Liver (tissue), 9 donors: ENCODE results near the gene ENOX2. TPM values are rescaled to one million over a fixed set of nuclear protein-coding genes. Genes with fewer than 3 reads are reported as not detected.
"Not testable (repeated sequence)": the region's sequence is repeated elsewhere in the genome, so short reads cannot be mapped to it uniquely, and the experiment has no call there.

Experiments used
- DNase-seq: peaks from one replicate; pipeline ENCODE4 v3.0.0-alpha.2; 2017; ENCODE audit warnings: low spot score
- H3K27ac ChIP-seq, 2 donors: one replicate each; pipeline ENCODE4 v1.7.0; 2013; ENCODE audit warnings: inconsistent platforms in 2 of 2, low read length in 2 of 2, control low read depth in 1 of 2, low read depth in 1 of 2, mild to moderate bottlenecking in 1 of 2
- H3K27me3 ChIP-seq, 4 donors: one replicate each; pipeline versions ENCODE4 v1.6.1 to v1.7.0; 2013; ENCODE audit warnings: low read length in 3 of 4, inconsistent platforms in 1 of 4, mild to moderate bottlenecking in 1 of 4, moderate library complexity in 1 of 4; ENCODE audit not compliant: control insufficient read depth in 4 of 4, insufficient read depth in 4 of 4
- H3K36me3 ChIP-seq, 4 donors: one replicate each; pipeline versions ENCODE4 v1.6.1 to v1.7.0; 2013; ENCODE audit warnings: low read length in 3 of 4, mild to moderate bottlenecking in 3 of 4, low read depth in 1 of 4, moderate library complexity in 1 of 4; ENCODE audit not compliant: control insufficient read depth in 4 of 4, insufficient read depth in 3 of 4
- H3K4me1 ChIP-seq, 4 donors: one replicate each; pipeline versions ENCODE4 v1.6.1 to v1.7.0; 2013; ENCODE audit warnings: low read length in 3 of 4, mild to moderate bottlenecking in 3 of 4, moderate library complexity in 1 of 4; ENCODE audit not compliant: control insufficient read depth in 4 of 4, insufficient read depth in 4 of 4
- H3K4me3 ChIP-seq, 3 donors: one replicate each; pipeline versions ENCODE4 v1.6.1 to v1.7.0; 2013; ENCODE audit warnings: low read length in 3 of 3, control low read depth in 1 of 3, low read depth in 1 of 3, mild to moderate bottlenecking in 1 of 3
- H3K9ac ChIP-seq, 2 donors: one replicate each; pipeline ENCODE4 v1.7.0; 2013; ENCODE audit warnings: low read length in 2 of 2, mild to moderate bottlenecking in 2 of 2, moderate library complexity in 2 of 2, control low read depth in 1 of 2, low read depth in 1 of 2
- H3K9me3 ChIP-seq, 4 donors: one replicate each; pipeline versions ENCODE4 v1.6.1 to v1.7.0; 2013; ENCODE audit warnings: low read length in 3 of 4; ENCODE audit not compliant: control insufficient read depth in 4 of 4
- ATF3 ChIP-seq: IDR thresholded peaks from 2 replicates; pipeline ENCODE4 v1.6.1; 2016; ENCODE audit warnings: antibody characterized with exemption
- EGR1 ChIP-seq, 2 donors: IDR thresholded peaks; 2 replicates each; pipeline ENCODE4 v1.6.1; 2016 to 2018; ENCODE audit warnings: antibody characterized with exemption in 2 of 2, low read depth in 2 of 2
- FOXA2 ChIP-seq: IDR thresholded peaks from 2 replicates; pipeline ENCODE4 v1.6.1; 2016; ENCODE audit warnings: antibody characterized with exemption
- HNF4A ChIP-seq, 2 donors: conservative IDR thresholded peaks; 2 replicates each; pipeline ENCODE4 v1.6.1; 2016; ENCODE audit warnings: antibody characterized with exemption in 2 of 2, mild to moderate bottlenecking in 2 of 2
- JUND ChIP-seq, 2 donors: IDR thresholded peaks; 2 replicates each; pipeline ENCODE4 v1.6.1; 2016; ENCODE audit warnings: antibody characterized with exemption in 2 of 2
- NR2F2 ChIP-seq: IDR thresholded peaks from 2 replicates; pipeline ENCODE4 v1.6.1; 2016; ENCODE audit warnings: antibody characterized with exemption
- RAD21 ChIP-seq, 2 donors: IDR thresholded peaks; 2 replicates each; pipeline ENCODE4 v1.6.1; 2016; ENCODE audit warnings: antibody characterized with exemption in 2 of 2, mild to moderate bottlenecking in 2 of 2
- SP1 ChIP-seq: IDR thresholded peaks from 2 replicates; pipeline ENCODE4 v1.6.1; 2018; ENCODE audit warnings: antibody characterized with exemption, mild to moderate bottlenecking
- ZBTB33 ChIP-seq: IDR thresholded peaks from 2 replicates; pipeline ENCODE4 v1.6.1; 2016; ENCODE audit warnings: antibody characterized with exemption
- WGBS: extraction: QIAGEN DNeasy Blood & Tissue Kit; methylation state at CpG from one replicate; pipeline ENCODE4 v1.1.7; 2013; 5-methylcytosine and 5-hydroxymethylcytosine counted together
- polyA plus RNA-seq, 2 donors: library from polyadenylated mRNA; stranded (reverse) in 1 of 2; unstranded in 1 of 2; fragments of 200-250 nt in 1 of 2; fragments of >200 nt in 1 of 2; fragmentation: Nextera tagmentation in 1 of 2; extraction: Ambion mirVana in 1 of 2; gene quantifications; one replicate each; pipeline versions ENCODE4 v1.2.1 to v1.2.3, GENCODE V29; 2013 to 2015
- total RNA-seq, 2 donors: library from RNA; depleted of rRNA; stranded (reverse); fragments of >200 nt; gene quantifications; one replicate each; pipeline ENCODE4 v1.2.3, GENCODE V29; 2014
- donor health status: healthy.
- donor health status: healthy.
- donor health status: healthy.
- donor health status: healthy.
- donor health status: healthy.

Gene ENOX2
- total and polyA plus RNA-seq, 4 donors = 5.0 to 11.5 (median 6.5) TPM

GRCh38 chrX:130825525-130825924 lies 77.5 kb downstream of the ENOX2 start:
- Histone ChIP-seq H3K4me3 (no peak overlapping the region), H3K4me1 (peaks cover 0 to 6% (median 4%) of the 10 kb centered on the region in 4 donors), H3K9ac (no peak overlapping the region), H3K27ac (no peak overlapping the region), H3K36me3 (no peaks in the 10 kb centered on the region), H3K9me3 (no peaks in the 10 kb centered on the region), H3K27me3 (no peaks in the 10 kb centered on the region)
- no peak for DNase-seq
- WGBS = 98% methylated on average over 2 of the region's 2 CpGs
- TF ChIP-seq JUND (IDR thresholded peaks at IDR 0.05) = no peak
- TF ChIP-seq SP1 = no peak
- no peak for TF ChIP-seq EGR1 (IDR thresholded peaks at IDR 0.05; ENCODE audit: low read depth in 2 of 2)

GRCh38 chrX:130819367-130819766 lies 83.6 kb downstream of the ENOX2 start:
- not testable (repeated sequence) for DNase-seq, H3K9me3 ChIP-seq
- 97% methylated on average over 4 of the region's 4 CpGs for WGBS

GRCh38 chrX:130813932-130814331 lies 89.1 kb downstream of the ENOX2 start:
- WGBS = 86% methylated on average over 5 of the region's 5 CpGs

More at GRCh38 chrX:130819367-130819766, 83.6 kb downstream of the ENOX2 start:
- H3K27me3 ChIP-seq, H3K4me3 ChIP-seq, H3K36me3 ChIP-seq, H3K27ac ChIP-seq, H3K9ac ChIP-seq, H3K4me1 ChIP-seq: not testable (repeated sequence)

GRCh38 chrX:130810561-130810960 lies 92.4 kb downstream of the ENOX2 start:
- TF ChIP-seq FOXA2 (no peak), ZBTB33 (no peak), HNF4A (conservative IDR thresholded peaks at IDR 0.05) (no peak), ATF3 (no peak)
- no peak for DNase-seq
- no peak overlapping the region for H3K4me3 ChIP-seq
- H3K27me3 ChIP-seq = peaks cover 0 to 3% (median 0%) of the 10 kb centered on the region in 4 donors
- H3K4me1 ChIP-seq = no peaks in the 10 kb centered on the region
- H3K27ac ChIP-seq = no peak overlapping the region
- H3K36me3 ChIP-seq = no peaks in the 10 kb centered on the region
- H3K9me3 ChIP-seq = no peaks in the 10 kb centered on the region
- WGBS = 97% methylated on average over 3 of the region's 3 CpGs
- no peak overlapping the region for H3K9ac ChIP-seq

More at GRCh38 chrX:130813932-130814331, 89.1 kb downstream of the ENOX2 start:
- H3K27me3 ChIP-seq, H3K9ac ChIP-seq, H3K27ac ChIP-seq, DNase-seq, H3K36me3 ChIP-seq, H3K4me1 ChIP-seq, H3K4me3 ChIP-seq, H3K9me3 ChIP-seq: not testable (repeated sequence)

- H3K9ac ChIP-seq = no peak overlapping the region
- H3K9me3 ChIP-seq = no peaks in the 10 kb centered on the region
- no peaks in the 10 kb centered on the region for H3K4me1 ChIP-seq
- DNase-seq = no peak
- no peaks in the 10 kb centered on the region for H3K36me3 ChIP-seq
- H3K27ac ChIP-seq = no peak overlapping the region
- TF ChIP-seq NR2F2 = no peak
- no peak for TF ChIP-seq ZBTB33
- no peak for TF ChIP-seq JUND (IDR thresholded peaks at IDR 0.05)
- TF ChIP-seq SP1 = no peak
- TF ChIP-seq RAD21 (IDR thresholded peaks at IDR 0.05) = no peak
- no peak overlapping the region for H3K4me3 ChIP-seq
- WGBS = 79% methylated on average over 2 of the region's 2 CpGs
- H3K27me3 ChIP-seq = peaks cover 0 to 6% (median 0%) of the 10 kb centered on the region in 4 donors
Observed at GRCh38 chrX:130805903-130806302, 97.1 kb downstream of the ENOX2 start.
